K562 (cell line): Measurements from ENCODE around the gene PHKG1. TPM values are rescaled to one million over a fixed set of nuclear protein-coding genes. Genes with fewer than 3 reads are reported as not detected.

Source experiments
- ARID1B ChIP-seq: fragments of 450-650 bp; IDR thresholded peaks from 2 replicates; pipeline ENCODE4 v1.6.1; 2016; ENCODE audit warnings: antibody characterized with exemption, mild to moderate bottlenecking, inconsistent platforms
- CBFB ChIP-seq: sonication (generic); formaldehyde crosslinking; IDR thresholded peaks from 2 replicates; pipeline ENCODE4 v1.4.0; 2020; ENCODE audit warnings: mild to moderate bottlenecking, missing genetic modification reagents
- CCNT2 ChIP-seq: IDR thresholded peaks from 2 replicates; pipeline ENCODE4 v1.6.1; 2011; ENCODE audit warnings: borderline replicate concordance, low read depth, mild to moderate bottlenecking, moderate library complexity, mixed read lengths, low read length; ENCODE audit not compliant: insufficient read length; ENCODE audit errors: extremely low read depth
- CEBPG ChIP-seq, 3 experiments: fragments of 200-800 bp in 1 of 3; sonication (Bioruptor generic) in 1 of 3; sonication (generic) in 1 of 3; formaldehyde crosslinking in 1 of 3; IDR thresholded peaks in 2 of 3; conservative IDR thresholded peaks in 1 of 3; 2 replicates each; pipeline versions ENCODE4 v1.6.1 to v1.8.0; 2016 to 2022; ENCODE audit warnings: missing compliant biosample characterization in 2 of 3, missing genetic modification characterization in 2 of 3, mild to moderate bottlenecking in 1 of 3, missing genetic modification reagents in 1 of 3
- ELF1 ChIP-seq: fragments of 200-800 bp; sonication (Bioruptor generic); IDR thresholded peaks from 2 replicates; pipeline ENCODE4 v1.6.1; 2016; ENCODE audit warnings: missing genetic modification characterization, missing compliant biosample characterization
- ELF2 ChIP-seq: fragments of 250-450 bp; sonication (Bioruptor Pico); IDR thresholded peaks from 2 replicates; pipeline ENCODE4 v1.5.0; 2021; ENCODE audit warnings: mild to moderate bottlenecking
- HDAC1 ChIP-seq, 2 experiments: fragments of 450-650 bp; IDR thresholded peaks; 2 replicates each; pipeline ENCODE4 v1.6.1; 2016 to 2017; ENCODE audit warnings: inconsistent platforms in 1 of 2, mild to moderate bottlenecking in 1 of 2, moderate library complexity in 1 of 2
- HNRNPLL ChIP-seq: fragments of 200-400 bp; formaldehyde crosslinking; IDR thresholded peaks from 2 replicates; pipeline ENCODE4 v1.6.1; 2017; ENCODE audit warnings: low read length, low read depth, mild to moderate bottlenecking; ENCODE audit not compliant: poor library complexity, severe bottlenecking
- NFATC3 ChIP-seq: fragments of 450-650 bp; IDR thresholded peaks from 2 replicates; pipeline ENCODE4 v1.6.1; 2017; ENCODE audit warnings: mild to moderate bottlenecking
- NFRKB ChIP-seq: fragments of 450-650 bp; IDR thresholded peaks from 2 replicates; pipeline ENCODE4 v1.6.1; 2016; ENCODE audit warnings: low read depth
- NRF1 ChIP-seq, 2 experiments: fragments of 450-650 bp; IDR thresholded peaks in 1 of 2; conservative IDR thresholded peaks in 1 of 2; 2 replicates each; pipeline ENCODE4 v1.6.1; 2014; ENCODE audit warnings: mild to moderate bottlenecking in 2 of 2
- RBBP5 ChIP-seq: fragments of 200-600 bp; sonication (generic); IDR thresholded peaks from 2 replicates; pipeline ENCODE4 v1.6.1; 2012; ENCODE audit warnings: borderline replicate concordance, mild to moderate bottlenecking, low read length, control low read depth, inconsistent platforms; ENCODE audit not compliant: insufficient read depth, poor library complexity, severe bottlenecking
- SMC3 ChIP-seq: conservative IDR thresholded peaks from 2 replicates; pipeline ENCODE4 v1.6.1; 2011; ENCODE audit warnings: low read depth, low read length, improper control_type of control experiment; ENCODE audit not compliant: insufficient read depth
- TAF1 ChIP-seq: IDR thresholded peaks from 2 replicates; pipeline ENCODE4 v1.6.1; 2011; ENCODE audit warnings: mild to moderate bottlenecking, low read length, moderate library complexity; ENCODE audit not compliant: insufficient read depth, control insufficient read depth, severe bottlenecking; ENCODE audit errors: extremely low read depth
- TCFL5 ChIP-seq: fragments of 250-450 bp; sonication (Bioruptor Pico); conservative IDR thresholded peaks from 2 replicates; pipeline ENCODE4 v1.6.1; 2021; ENCODE audit warnings: mild to moderate bottlenecking, moderate library complexity, matching md5 sums
- TEAD4 ChIP-seq, 2 experiments: sonication (generic) in 1 of 2; formaldehyde crosslinking in 1 of 2; IDR thresholded peaks; 2 replicates each; pipeline versions ENCODE4 v1.6.1 to v1.8.0; 2012 to 2022; ENCODE audit warnings: borderline replicate concordance in 1 of 2, inconsistent platforms in 1 of 2, low read length in 1 of 2, mild to moderate bottlenecking in 1 of 2, missing genetic modification reagents in 1 of 2
- VEZF1 ChIP-seq: fragments of 200-800 bp; sonication (Bioruptor generic); IDR thresholded peaks from 2 replicates; pipeline ENCODE4 v1.6.1; 2017; ENCODE audit warnings: missing genetic modification characterization, missing compliant biosample characterization
- ZNF134 ChIP-seq: fragments of 250-450 bp; sonication (Bioruptor Pico); conservative IDR thresholded peaks from 2 replicates; pipeline ENCODE4 v1.4.0; 2020
- ZNF143 ChIP-seq: sonication (generic); formaldehyde crosslinking; IDR thresholded peaks from 2 replicates; pipeline ENCODE4 v1.9.0; 2022; ENCODE audit warnings: mild to moderate bottlenecking, missing genetic modification reagents
- ZNF644 ChIP-seq: fragments of 200-800 bp; sonication (Bioruptor generic); IDR thresholded peaks from 2 replicates; pipeline ENCODE4 v1.6.1; 2016; ENCODE audit warnings: low read depth, missing genetic modification characterization, missing compliant biosample characterization
- ZNF764 ChIP-seq: fragments of 250-450 bp; sonication (Bioruptor Pico); IDR thresholded peaks from 2 replicates; pipeline ENCODE4 v1.4.0; 2020; ENCODE audit warnings: low read depth, mild to moderate bottlenecking, moderate library complexity
- polyA plus RNA-seq, 8 experiments: library from polyadenylated mRNA; depleted of rRNA in 4 of 8; stranded (reverse) in 5 of 8; unstranded in 3 of 8; fragments of >200 nt; fragmentation: Nextera tagmentation in 2 of 8; fragmentation: Illumina TruSeq in 1 of 8; extraction: Ambion mirVana in 2 of 8; extraction: Trizol in 1 of 8; gene quantifications; 2 replicates each; pipeline versions ENCODE4 v1.2.1 to v1.2.3, GENCODE V29; 2011 to 2014; ENCODE audit warnings: inconsistent platforms in 1 of 8, missing spikeins in 1 of 8
- total RNA-seq, 7 experiments: library from RNA; depleted of rRNA in 6 of 7; stranded (reverse); fragments of >200 nt in 6 of 7; fragmentation: Illumina TruSeq in 2 of 7; extraction: Trizol in 2 of 7; gene quantifications; 2 replicates each; pipeline versions ENCODE4 v1.2.1 to v1.2.3, GENCODE V29; 2011 to 2021; ENCODE audit warnings: low replicate concordance in 1 of 7
- TF ChIP-seq, protein P1 (sequence below): sonication (generic); formaldehyde crosslinking; IDR thresholded peaks from 2 replicates; pipeline ENCODE4 v1.9.0; 2022; ENCODE audit warnings: mild to moderate bottlenecking, missing genetic modification reagents
- TF ChIP-seq, protein P2 (sequence below): fragments of 250-450 bp; sonication (Bioruptor Pico); IDR thresholded peaks from 2 replicates; pipeline ENCODE4 v1.5.1; 2021; ENCODE audit warnings: mild to moderate bottlenecking

The PHKG1 gene
- total and polyA plus RNA-seq, 9 of the 15 experiments (the other 6 are each of a cell fraction or from before 2014, with no cell fraction given), result 0.10 to 0.83 (median 0.46) TPM

- peak; percentile 35; the same call in 1 of the 2 replicates for TF ChIP-seq VEZF1
- TF ChIP-seq TAF1, result peak; percentile 74
- peak in 1 of 2 experiments; percentile 76; a peak in 2 of 4 replicates for TF ChIP-seq HDAC1 (IDR thresholded peaks at IDR 0.05)
- no peak for TF ChIP-seq TCFL5 (CRISPR knock-in tag)
- TF ChIP-seq TEAD4 (IDR thresholded peaks at IDR 0.05; ENCODE audit: low read length), result 0 out of 2 replicates have a peak, but pooled peaks have one; percentile 38
- TF ChIP-seq TEAD4 (CRISPR knock-in tag; IDR thresholded peaks at IDR 0.05; ENCODE audit: borderline replicate concordance), result no peak
- no peak for TF ChIP-seq ZNF143
- TF ChIP-seq, protein P1, sequence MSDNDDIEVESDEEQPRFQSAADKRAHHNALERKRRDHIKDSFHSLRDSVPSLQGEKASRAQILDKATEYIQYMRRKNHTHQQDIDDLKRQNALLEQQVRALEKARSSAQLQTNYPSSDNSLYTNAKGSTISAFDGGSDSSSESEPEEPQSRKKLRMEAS (CRISPR knock-in tag), result peak; percentile 68
- TF ChIP-seq HNRNPLL, result peak; percentile 69
- TF ChIP-seq CBFB (CRISPR knock-in tag), result 0 out of 2 replicates have a peak, but pooled peaks have one; percentile 48
- TF ChIP-seq NFRKB, result peak; percentile 63; the same call in 1 of the 2 replicates
- TF ChIP-seq NFATC3, result 0 out of 2 replicates have a peak, but pooled peaks have one; percentile 47
- TF ChIP-seq, protein P2, sequence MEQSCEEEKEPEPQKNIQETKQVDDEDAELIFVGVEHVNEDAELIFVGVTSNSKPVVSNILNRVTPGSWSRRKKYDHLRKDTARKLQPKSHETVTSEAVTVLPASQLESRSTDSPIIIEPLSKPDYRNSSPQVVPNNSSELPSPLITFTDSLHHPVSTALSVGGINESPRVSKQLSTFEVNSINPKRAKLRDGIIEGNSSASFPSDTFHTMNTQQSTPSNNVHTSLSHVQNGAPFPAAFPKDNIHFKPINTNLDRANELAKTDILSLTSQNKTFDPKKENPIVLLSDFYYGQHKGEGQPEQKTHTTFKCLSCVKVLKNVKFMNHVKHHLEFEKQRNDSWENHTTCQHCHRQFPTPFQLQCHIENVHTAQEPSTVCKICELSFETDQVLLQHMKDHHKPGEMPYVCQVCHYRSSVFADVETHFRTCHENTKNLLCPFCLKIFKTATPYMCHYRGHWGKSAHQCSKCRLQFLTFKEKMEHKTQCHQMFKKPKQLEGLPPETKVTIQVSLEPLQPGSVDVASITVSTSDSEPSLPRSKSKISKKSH (CRISPR knock-in tag), result peak; percentile 57; the same call in 1 of the 2 replicates
- TF ChIP-seq ZNF764, result 0 out of 2 replicates have a peak, but pooled peaks have one; percentile 8
- peak; percentile 65 for TF ChIP-seq ELF1
- no peak for TF ChIP-seq SMC3
- TF ChIP-seq ZNF644 (tag), result no peak
- peak; percentile 55; the same call in 1 of the 2 replicates for TF ChIP-seq ELF2 (CRISPR knock-in tag)
- 0 out of 2 replicates have a peak, but pooled peaks have one; percentile 15 for TF ChIP-seq ARID1B
- peak; percentile 94 for TF ChIP-seq CEBPG (CRISPR knock-in tag; IDR thresholded peaks at IDR 0.05)
- peak; percentile 95 to 96 for TF ChIP-seq CEBPG (tag; conservative IDR thresholded peaks at IDR 0.05 in 1 of 2, IDR thresholded peaks at IDR 0.05 in 1 of 2)
- peak; percentile 65 for TF ChIP-seq RBBP5
- TF ChIP-seq CCNT2, result peak; percentile 97
- TF ChIP-seq ZNF134 (CRISPR knock-in tag), result no peak; the same call in 1 of the 2 replicates
- TF ChIP-seq NRF1 (conservative IDR thresholded peaks at IDR 0.05 in 1 of 2, IDR thresholded peaks at IDR 0.05 in 1 of 2), result peak; percentile 99
Measured at GRCh38 chr7:56063882-56064625, 28.7 kb downstream of the PHKG1 start, which contains the start of gene SUMF2 (continued).
